GM21528 (cell line): ENCODE results near the gene MPP3.
"Not testable (repeated sequence)": the region's sequence is repeated elsewhere in the genome, so short reads cannot be mapped to it uniquely, and the experiment has no call there.

Source experiments
- ATAC-seq: cut with Tn5 transposase; IDR thresholded peaks from one replicate; pipeline ENCODE4 v1.9.1; 2021; ENCODE audit warnings: mild to moderate bottlenecking, moderate library complexity; ENCODE audit not compliant: unreplicated experiment, low FRiP score

MPP3 gene

GRCh38 chr17:43832976-43833829 lies at the start of gene MPP3:
Gene MPP3, minus strand, starts transcription at chr17:43833146. Its CDS starts 1,240 bp downstream, at chr17:43831906.
- ATAC-seq = no peak

- no peak for ATAC-seq
These were observed 49.0 kb upstream of the MPP3 start for GRCh38 chr17:43881758-43882505.

- no peak for ATAC-seq
These were observed 48.2 kb upstream of the MPP3 start for GRCh38 chr17:43881181-43881580.

GRCh38 chr17:43880420-43880991 lies 47.6 kb upstream of the MPP3 start:
- no peak for ATAC-seq

- ATAC-seq = no peak
These were observed 46.9 kb upstream of the MPP3 start for GRCh38 chr17:43879723-43880419.

GRCh38 chr17:43878260-43879175 lies 45.6 kb upstream of the MPP3 start:
- ATAC-seq = no peak

- no peak for ATAC-seq
These were observed 44.7 kb upstream of the MPP3 start for GRCh38 chr17:43877451-43878155.

- no peak for ATAC-seq
These were observed 44.1 kb upstream of the MPP3 start for GRCh38 chr17:43877031-43877430.

- no peak for ATAC-seq
These were observed 42.7 kb upstream of the MPP3 start for GRCh38 chr17:43875476-43876147.

- ATAC-seq = no peak
These were observed 41.3 kb upstream of the MPP3 start for GRCh38 chr17:43874293-43874692.

GRCh38 chr17:43873815-43874214 lies 40.9 kb upstream of the MPP3 start:
- no peak for ATAC-seq

- no peak for ATAC-seq
These were observed 40.1 kb upstream of the MPP3 start for GRCh38 chr17:43873091-43873490.

GRCh38 chr17:43871946-43872690 lies 39.2 kb upstream of the MPP3 start:
- ATAC-seq = no peak

GRCh38 chr17:43869031-43869430 lies 36.1 kb upstream of the MPP3 start:
- not testable (repeated sequence) for ATAC-seq

GRCh38 chr17:43868226-43868994 lies 35.5 kb upstream of the MPP3 start:
- no peak for ATAC-seq

GRCh38 chr17:43864161-43864984 lies 31.4 kb upstream of the MPP3 start:
- no peak for ATAC-seq
